HepG2 (cell line): ENCODE measurements around the gene PIP5K1C.
"Not testable (repeated sequence)": the region's sequence is repeated elsewhere in the genome, so short reads cannot be mapped to it uniquely, and the experiment has no call there.

Source experiments
- ERF ChIP-seq: IDR thresholded peaks from 2 replicates; pipeline ENCODE4 v1.6.1; 2018; ENCODE audit warnings: missing biosample characterization, missing genetic modification reagents
- PTBP1 ChIP-seq: fragments of 200-400 bp; formaldehyde crosslinking; IDR thresholded peaks from 2 replicates; pipeline ENCODE4 v1.6.1; 2018; ENCODE audit warnings: low read length, low read depth; ENCODE audit not compliant: poor library complexity, severe bottlenecking
- ZBTB21 ChIP-seq: sonication (generic); formaldehyde crosslinking; IDR thresholded peaks from 2 replicates; pipeline ENCODE4 v1.4.0; 2020; ENCODE audit warnings: missing genetic modification reagents
- ZBTB44 ChIP-seq: sonication (generic); formaldehyde crosslinking; IDR thresholded peaks from 2 replicates; pipeline ENCODE4 v1.4.0; 2020; ENCODE audit warnings: missing genetic modification reagents
- ZNF24 ChIP-seq: fragments of 450-650 bp; IDR thresholded peaks from 2 replicates; pipeline ENCODE4 v1.6.1; 2017; ENCODE audit warnings: antibody characterized with exemption, mild to moderate bottlenecking
- ZNF362 ChIP-seq: sonication (generic); formaldehyde crosslinking; IDR thresholded peaks from 2 replicates; pipeline ENCODE4 v1.4.0; 2020; ENCODE audit warnings: missing genetic modification reagents, mild to moderate bottlenecking, borderline replicate concordance
- ZXDC ChIP-seq: sonication (generic); formaldehyde crosslinking; IDR thresholded peaks from 2 replicates; pipeline ENCODE4 v1.5.0; 2020; ENCODE audit warnings: mild to moderate bottlenecking, missing genetic modification reagents
- TF ChIP-seq, protein P1 (sequence below): sonication (generic); formaldehyde crosslinking; IDR thresholded peaks from 2 replicates; pipeline ENCODE4 v1.5.1; 2020; ENCODE audit warnings: mild to moderate bottlenecking, missing genetic modification reagents, moderate library complexity
- TF ChIP-seq, protein P2 (sequence below): sonication (generic); formaldehyde crosslinking; IDR thresholded peaks from 2 replicates; pipeline ENCODE4 v1.5.0; 2020; ENCODE audit warnings: mild to moderate bottlenecking, missing genetic modification reagents, moderate library complexity

DNA sequence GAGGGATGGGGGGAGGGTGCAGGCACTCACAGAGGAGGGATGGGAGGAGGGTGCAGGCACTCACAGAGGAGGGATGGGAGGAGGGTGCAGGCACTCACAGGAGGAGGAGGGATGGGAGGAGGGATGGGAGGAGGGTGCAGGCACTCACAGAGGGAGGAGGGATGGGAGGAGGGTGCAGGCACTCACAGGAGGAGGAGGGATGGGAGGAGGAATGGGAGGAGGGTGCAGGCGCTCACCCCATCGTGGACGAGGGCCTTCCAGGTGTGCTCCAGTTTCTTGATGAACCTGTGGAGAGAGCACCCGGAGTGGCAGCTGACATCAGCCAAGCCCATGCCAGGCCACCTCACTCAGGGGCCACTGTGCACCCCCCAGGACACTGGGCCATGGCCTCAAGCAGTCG lies 53.2 kb downstream of the PIP5K1C start:
- not testable (repeated sequence) for TF ChIP-seq PTBP1; ERF; ZBTB21 (CRISPR knock-in tag); ZBTB44 (CRISPR knock-in tag); ZNF24; ZNF362 (CRISPR knock-in tag); ZXDC (CRISPR knock-in tag)
- TF ChIP-seq, protein P1, sequence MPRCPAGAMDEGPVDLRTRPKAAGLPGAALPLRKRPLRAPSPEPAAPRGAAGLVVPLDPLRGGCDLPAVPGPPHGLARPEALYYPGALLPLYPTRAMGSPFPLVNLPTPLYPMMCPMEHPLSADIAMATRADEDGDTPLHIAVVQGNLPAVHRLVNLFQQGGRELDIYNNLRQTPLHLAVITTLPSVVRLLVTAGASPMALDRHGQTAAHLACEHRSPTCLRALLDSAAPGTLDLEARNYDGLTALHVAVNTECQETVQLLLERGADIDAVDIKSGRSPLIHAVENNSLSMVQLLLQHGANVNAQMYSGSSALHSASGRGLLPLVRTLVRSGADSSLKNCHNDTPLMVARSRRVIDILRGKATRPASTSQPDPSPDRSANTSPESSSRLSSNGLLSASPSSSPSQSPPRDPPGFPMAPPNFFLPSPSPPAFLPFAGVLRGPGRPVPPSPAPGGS (CRISPR knock-in tag): not testable (repeated sequence)
- TF ChIP-seq, protein P2, sequence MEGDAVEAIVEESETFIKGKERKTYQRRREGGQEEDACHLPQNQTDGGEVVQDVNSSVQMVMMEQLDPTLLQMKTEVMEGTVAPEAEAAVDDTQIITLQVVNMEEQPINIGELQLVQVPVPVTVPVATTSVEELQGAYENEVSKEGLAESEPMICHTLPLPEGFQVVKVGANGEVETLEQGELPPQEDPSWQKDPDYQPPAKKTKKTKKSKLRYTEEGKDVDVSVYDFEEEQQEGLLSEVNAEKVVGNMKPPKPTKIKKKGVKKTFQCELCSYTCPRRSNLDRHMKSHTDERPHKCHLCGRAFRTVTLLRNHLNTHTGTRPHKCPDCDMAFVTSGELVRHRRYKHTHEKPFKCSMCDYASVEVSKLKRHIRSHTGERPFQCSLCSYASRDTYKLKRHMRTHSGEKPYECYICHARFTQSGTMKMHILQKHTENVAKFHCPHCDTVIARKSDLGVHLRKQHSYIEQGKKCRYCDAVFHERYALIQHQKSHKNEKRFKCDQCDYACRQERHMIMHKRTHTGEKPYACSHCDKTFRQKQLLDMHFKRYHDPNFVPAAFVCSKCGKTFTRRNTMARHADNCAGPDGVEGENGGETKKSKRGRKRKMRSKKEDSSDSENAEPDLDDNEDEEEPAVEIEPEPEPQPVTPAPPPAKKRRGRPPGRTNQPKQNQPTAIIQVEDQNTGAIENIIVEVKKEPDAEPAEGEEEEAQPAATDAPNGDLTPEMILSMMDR (CRISPR knock-in tag): not testable (repeated sequence)
